Posterior cingulate gyrus (tissue), 11 donors: Measurements from ENCODE around the gene ARHGAP29.

Experiments used
- DNase-seq, 10 donors: peaks; one replicate each; pipeline versions ENCODE4 v3.0.0 to v3.0.0-alpha.2; 2020 to 2021; ENCODE audit warnings: mixed read lengths in 3 of 10
- intact Hi-C: fragments of 100-400 bp; cut with DNase I; formaldehyde crosslinking; loops from one replicate; pipeline ENCODE4 v1.15.1; 2023

Gene ARHGAP29

GRCh38 chr1:94132111-94132510 lies 105.3 kb downstream of the ARHGAP29 start:
- intact Hi-C loops, result no loop called here

GRCh38 chr1:94130851-94131595 lies 106.4 kb downstream of the ARHGAP29 start:
- DNase-seq, result no peak
- intact Hi-C loops, result no loop called here

More at GRCh38 chr1:94132111-94132510, 105.3 kb downstream of the ARHGAP29 start:
- DNase-seq, result no peak

- no peak for DNase-seq
- intact Hi-C loops, result no loop called here
These were observed 110.7 kb downstream of the ARHGAP29 start for GRCh38 chr1:94126651-94127050.

- DNase-seq, result no peak
These were observed 111.6 kb downstream of the ARHGAP29 start for GRCh38 chr1:94125551-94126514.

GRCh38 chr1:94124538-94124937 lies 112.8 kb downstream of the ARHGAP29 start:
- no peak for DNase-seq
- intact Hi-C loops, result no loop called here

More at GRCh38 chr1:94125551-94126514, 111.6 kb downstream of the ARHGAP29 start:
- intact Hi-C loops, result no loop called here

- no peak for DNase-seq
- intact Hi-C loops, result no loop called here
These were observed 115.0 kb downstream of the ARHGAP29 start for GRCh38 chr1:94122201-94122970.
